OCI-LY1 (cell line): Measurements from ENCODE around the gene MNAT1.

Experiments used
- H2AFZ ChIP-seq: fragments of 200-600 bp; sonication (generic), shearing (Covaris generic); 2 replicates; pipeline ENCODE4 v1.6.0; 2014; ENCODE audit warnings: antibody characterized with exemption, mild to moderate bottlenecking, low read length
- H3F3A ChIP-seq: fragments of 200-600 bp; sonication (generic), shearing (Covaris generic); 2 replicates; pipeline ENCODE4 v1.6.0; 2014; ENCODE audit warnings: mild to moderate bottlenecking, antibody characterized with exemption, low read length, moderate library complexity; ENCODE audit not compliant: insufficient read depth
- H3K27ac ChIP-seq: fragments of 200-600 bp; sonication (generic); 2 replicates; pipeline ENCODE4 v1.5.1; 2014; ENCODE audit warnings: low read length, mixed run types, mild to moderate bottlenecking, low read depth; ENCODE audit not compliant: poor library complexity, severe bottlenecking
- H3K27me3 ChIP-seq: fragments of 200-600 bp; sonication (generic); 2 replicates; pipeline ENCODE4 v1.6.0; 2014; ENCODE audit warnings: antibody characterized with exemption, mild to moderate bottlenecking, low read length, moderate library complexity; ENCODE audit not compliant: insufficient read depth
- H3K36me3 ChIP-seq: fragments of 200-600 bp; sonication (generic); 2 replicates; pipeline ENCODE4 v1.6.1; 2014; ENCODE audit warnings: mild to moderate bottlenecking, antibody characterized with exemption, low read length, moderate library complexity, mixed read lengths; ENCODE audit not compliant: insufficient read depth
- H3K4me1 ChIP-seq: fragments of 200-600 bp; sonication (generic); 2 replicates; pipeline ENCODE4 v1.5.1; 2014; ENCODE audit warnings: mild to moderate bottlenecking, low read length, moderate library complexity; ENCODE audit not compliant: insufficient read depth, severe bottlenecking
- H3K4me2 ChIP-seq: fragments of 200-600 bp; sonication (generic), shearing (Covaris generic); 2 replicates; pipeline ENCODE4 v1.6.1; 2014; ENCODE audit warnings: low read length
- H3K4me3 ChIP-seq: fragments of 200-600 bp; sonication (generic); 2 replicates; pipeline ENCODE4 v1.5.1; 2014; ENCODE audit warnings: low read length, low read depth, mild to moderate bottlenecking, mixed read lengths; ENCODE audit not compliant: poor library complexity, severe bottlenecking
- H3K79me2 ChIP-seq: fragments of 200-600 bp; shearing (Covaris generic); 2 replicates; pipeline ENCODE4 v1.6.1; 2016; ENCODE audit warnings: mixed run types, low read length, mixed read lengths; ENCODE audit not compliant: insufficient read depth
- H3K9ac ChIP-seq: fragments of 200-600 bp; sonication (generic), shearing (Covaris generic); 2 replicates; pipeline ENCODE4 v1.6.1; 2014; ENCODE audit warnings: mild to moderate bottlenecking, low read length, mixed read lengths
- H3K9me2 ChIP-seq: fragments of 200-600 bp; sonication (generic), shearing (Covaris generic); 2 replicates; pipeline ENCODE4 v1.6.1; 2014; ENCODE audit warnings: low read depth, mild to moderate bottlenecking, low read length, mixed read lengths
- H3K9me3 ChIP-seq: fragments of 200-600 bp; shearing (Covaris generic); 2 replicates; pipeline ENCODE4 v1.6.1; 2014; ENCODE audit warnings: low read length, mixed read lengths
- H4K20me1 ChIP-seq: fragments of 200-600 bp; sonication (generic), shearing (Covaris generic); 2 replicates; pipeline ENCODE4 v1.6.0; 2016; ENCODE audit warnings: mild to moderate bottlenecking, low read length; ENCODE audit not compliant: insufficient read depth
- CTCF ChIP-seq: fragments of 200-600 bp; sonication (generic), shearing (Covaris generic); IDR thresholded peaks from 2 replicates; pipeline ENCODE4 v1.5.1; 2017; ENCODE audit warnings: mild to moderate bottlenecking, antibody characterized with exemption, low read length, moderate library complexity, mixed read lengths
- EZH2 ChIP-seq: fragments of 200-600 bp; sonication (generic), shearing (Covaris generic); IDR thresholded peaks from 2 replicates; pipeline ENCODE4 v1.8.0; 2017; ENCODE audit warnings: borderline replicate concordance, mixed run types, mild to moderate bottlenecking, antibody characterized with exemption, low read length, moderate library complexity, mixed read lengths

The MNAT1 gene

GRCh38 chr14:60768602-60769001, 34.0 kb downstream of the MNAT1 start:
- TF ChIP-seq EZH2 (no peak), CTCF (no peak)
- Histone ChIP-seq H4K20me1 (peaks cover 3% of the 10 kb centered on the region; the same call in 1 of the 2 replicates), H3K27me3 (no peaks in the 10 kb centered on the region), H3K4me1 (peaks cover 9% of the 10 kb centered on the region), H3F3A (no peaks in the 10 kb centered on the region), H3K9me2 (no peaks in the 10 kb centered on the region), H2AFZ (no peak overlapping the region), H3K9ac (no peak overlapping the region), H3K27ac (no peak overlapping the region), H3K79me2 (0 out of 2 replicates have a peak, but pooled peaks cover 12% of the 10 kb centered on the region), H3K4me3 (no peak overlapping the region), H3K9me3 (no peaks in the 10 kb centered on the region), H3K36me3 (no peaks in the 10 kb centered on the region), H3K4me2 (no peak overlapping the region)

- no peak overlapping the region for H3K4me3 ChIP-seq
- H3K79me2 ChIP-seq: peaks cover 12% of the 10 kb centered on the region; the same call in 1 of the 2 replicates
- H3K4me2 ChIP-seq: no peak overlapping the region
- no peaks in the 10 kb centered on the region for H3F3A ChIP-seq
- no peaks in the 10 kb centered on the region for H3K9me3 ChIP-seq
- no peak overlapping the region for H2AFZ ChIP-seq
- no peak overlapping the region for H3K9ac ChIP-seq
- TF ChIP-seq EZH2 (no peak), CTCF (no peak)
- peaks cover 3% of the 10 kb centered on the region; the same call in 1 of the 2 replicates for H4K20me1 ChIP-seq
- no peaks in the 10 kb centered on the region for H3K36me3 ChIP-seq
- H3K4me1 ChIP-seq: peaks cover 9% of the 10 kb centered on the region
- no peak overlapping the region for H3K27ac ChIP-seq
- H3K9me2 ChIP-seq: no peaks in the 10 kb centered on the region
- no peaks in the 10 kb centered on the region for H3K27me3 ChIP-seq
Measured at GRCh38 chr14:60771117-60771516, 36.6 kb downstream of the MNAT1 start.

- Histone ChIP-seq H2AFZ (no peak overlapping the region), H3K36me3 (no peaks in the 10 kb centered on the region), H3K4me3 (no peak overlapping the region), H3K4me1 (peaks cover 9% of the 10 kb centered on the region), H4K20me1 (peaks cover 3% of the 10 kb centered on the region; the same call in 1 of the 2 replicates), H3K79me2 (peaks cover 11% of the 10 kb centered on the region; the same call in 1 of the 2 replicates), H3F3A (no peaks in the 10 kb centered on the region), H3K9ac (no peak overlapping the region), H3K27me3 (no peaks in the 10 kb centered on the region), H3K9me2 (no peaks in the 10 kb centered on the region), H3K9me3 (no peaks in the 10 kb centered on the region), H3K4me2 (no peak overlapping the region), H3K27ac (no peak overlapping the region)
- TF ChIP-seq CTCF: no peak
- no peak for TF ChIP-seq EZH2
Measured at GRCh38 chr14:60773558-60773957, 39.0 kb downstream of the MNAT1 start.
